ENCODE measurements around the gene ASPRV1. TPM values are rescaled to one million over a fixed set of nuclear protein-coding genes. Genes with fewer than 3 reads are reported as not detected.

ASPRV1 gene
- 0.16 and 0.25 TPM in 2 replicates for total RNA-seq

DNA sequence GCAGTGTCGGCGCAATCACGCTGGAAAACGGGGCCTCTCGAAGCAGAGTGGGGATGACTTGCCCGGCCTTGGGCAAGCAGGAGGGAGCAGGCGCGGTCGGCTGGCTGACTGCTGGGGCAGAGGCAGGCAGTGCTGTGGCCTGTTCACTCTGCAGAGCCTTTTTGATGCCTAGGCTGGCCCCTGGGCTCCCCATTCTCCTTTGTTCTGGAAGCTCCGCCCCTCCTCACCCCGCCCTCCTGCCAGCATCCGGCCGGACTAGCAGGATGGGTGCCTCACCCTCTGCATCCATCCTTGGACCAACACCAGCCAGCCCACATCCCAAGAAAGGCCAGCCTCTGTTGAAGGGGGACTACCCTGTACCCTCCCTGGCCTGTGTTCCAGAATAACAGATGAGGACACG is at the start of gene ASPRV1:
Gene ASPRV1, minus strand, starts transcription at position 136 of the 400 bp plus-strand sequence. CDS start 195 bp downstream, outside the sequence.

DNA sequence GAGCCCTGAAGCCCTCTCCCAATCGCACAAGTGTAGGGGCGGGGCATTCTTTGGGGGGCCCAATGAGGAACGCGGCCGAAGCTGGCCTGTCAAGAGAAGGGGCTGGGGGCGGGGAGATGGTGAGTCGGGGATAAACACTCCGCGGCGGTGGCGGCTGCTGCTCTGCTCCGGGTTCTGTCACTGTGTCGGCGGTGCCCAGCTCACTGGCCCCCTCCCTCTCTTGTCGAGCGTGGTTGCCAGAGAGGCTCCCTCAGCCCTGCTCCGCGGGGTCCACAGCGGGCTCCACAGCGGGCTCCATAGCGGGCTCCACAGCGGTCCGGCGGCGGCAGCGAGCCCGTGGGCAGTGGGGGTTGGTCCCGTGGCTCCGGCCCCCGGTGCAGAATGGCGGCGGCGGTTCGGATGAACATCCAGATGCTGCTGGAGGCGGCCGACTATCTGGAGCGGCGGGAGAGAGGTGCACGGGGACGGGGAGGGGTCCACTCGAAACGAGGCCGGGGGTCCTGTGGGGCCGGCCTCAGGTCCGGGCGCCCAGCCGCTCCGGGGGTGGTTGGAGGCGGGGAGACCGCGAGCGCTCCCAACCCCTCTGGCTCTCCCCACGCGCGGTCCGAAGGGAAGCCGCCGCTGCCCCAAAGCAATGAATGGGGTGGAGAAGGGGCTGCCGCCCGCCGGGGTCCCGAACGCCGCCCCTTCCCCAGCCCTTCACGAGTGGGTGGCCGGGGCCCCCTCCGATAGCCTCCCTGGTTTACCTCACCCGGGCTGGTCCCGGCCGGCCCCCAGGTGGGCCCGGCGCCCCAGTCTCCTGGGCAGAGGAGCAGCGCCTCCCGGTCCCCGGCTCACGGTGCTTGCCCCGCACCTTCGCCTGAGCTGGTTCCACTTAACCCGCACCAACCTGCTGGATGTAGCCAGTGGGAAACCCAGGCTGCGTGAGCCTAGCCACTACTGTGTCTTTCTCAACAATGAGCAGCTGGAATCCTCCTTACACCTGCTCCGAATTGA is 46.2 kb downstream of the ASPRV1 start, which contains the start of gene MXD1:
Gene MXD1, plus strand, starts transcription at position 160 of the 996 bp plus-strand sequence. Its CDS starts 222 bp downstream, at position 382.

Other genes with a start within 250 kb of the ASPRV1 start
- gene ANXA4, start 219.5 kb downstream of the ASPRV1 start, total RNA-seq = 33.8 and 52.6 TPM in 2 replicates
- 8.6 and 11.6 TPM in 2 replicates for gene GMCL1, start 132.0 kb downstream of the ASPRV1 start, total RNA-seq
- gene SNRNP27, start 67.7 kb downstream of the ASPRV1 start, total RNA-seq = 24.4 and 30.7 TPM in 2 replicates
- 2.3 and 5.3 TPM in 2 replicates for gene MXD1, start 46.5 kb downstream of the ASPRV1 start, total RNA-seq
- gene PCBP1, start 125.8 kb upstream of the ASPRV1 start, total RNA-seq = 35.8 and 74.7 TPM in 2 replicates
- 9.2 and 28.7 TPM in 2 replicates for gene C2orf42, start 229.4 kb upstream of the ASPRV1 start, total RNA-seq

Measured in bladder microvascular endothelial cell (primary cell).